ENCODE data around the gene CPA4.

- no peak for TF ChIP-seq POLR2A (IDR thresholded peaks at IDR 0.05)
- TF ChIP-seq CTCF (IDR thresholded peaks at IDR 0.05): no peak
Measured at GRCh38 chr7:130346941-130347340, 54.0 kb downstream of the CPA4 start.

Measured in lower leg skin (tissue), 3 donors.